ENCODE data around the gene PLAC9.

DNA sequence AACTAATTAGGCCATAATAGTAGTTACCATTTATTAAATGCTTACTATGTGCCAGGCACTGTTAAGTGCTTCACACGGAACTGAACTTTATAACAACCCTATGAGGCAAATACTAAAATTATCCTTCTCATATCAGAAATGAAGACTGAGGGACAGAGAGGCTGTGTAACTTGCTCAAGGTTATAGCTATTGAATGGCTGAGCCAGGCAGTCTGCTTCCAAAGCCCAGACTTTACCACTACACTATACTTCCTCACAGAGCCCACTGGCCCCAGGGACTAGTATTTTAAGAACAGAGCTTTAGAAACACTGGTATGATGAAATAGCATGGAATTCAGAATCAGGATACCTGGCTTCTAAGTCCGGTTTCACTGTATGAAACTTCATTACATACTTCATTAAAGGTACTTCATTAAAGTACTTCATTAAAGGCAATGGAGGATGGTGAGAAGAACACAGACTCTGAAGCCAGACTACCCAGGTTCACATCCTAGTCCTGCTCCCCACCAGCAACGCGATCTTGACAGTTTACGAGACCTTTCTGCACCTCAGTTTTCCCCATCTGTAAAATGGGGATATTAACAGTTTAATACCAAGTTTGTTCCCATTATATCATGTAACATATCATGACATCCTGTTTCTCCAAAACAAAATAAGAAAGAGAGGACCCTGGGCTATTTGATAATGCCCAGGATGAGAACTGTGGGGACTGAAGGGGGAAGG, 53.2 kb downstream of the PLAC9 start:
- TF ChIP-seq CTCF (IDR thresholded peaks at IDR 0.05; ENCODE audit: poor library complexity) (no peak), EZH2phosphoT487 (IDR thresholded peaks at IDR 0.05; ENCODE audit: low read depth, severe bottlenecking, unreplicated experiment) (no peak)

All from hepatocyte (in vitro differentiated cells).